LNCaP clone FGC (cell line): ENCODE measurements around the gene KSR2.

Experiments
- DNase-seq: peaks from one replicate; pipeline ENCODE4 v3.0.0-alpha.2; 2011; ENCODE audit warnings: low read depth
- H3K4me3 ChIP-seq: 2 replicates; pipeline ENCODE4 v1.5.1; 2011; ENCODE audit warnings: mild to moderate bottlenecking, low read depth, low read length, control low read depth
- CTCF ChIP-seq: IDR thresholded peaks from 2 replicates; pipeline ENCODE4 v1.5.1; 2012; ENCODE audit warnings: mild to moderate bottlenecking; ENCODE audit not compliant: control insufficient read depth, insufficient read depth; ENCODE audit errors: extremely low read depth

The KSR2 gene

DNA sequence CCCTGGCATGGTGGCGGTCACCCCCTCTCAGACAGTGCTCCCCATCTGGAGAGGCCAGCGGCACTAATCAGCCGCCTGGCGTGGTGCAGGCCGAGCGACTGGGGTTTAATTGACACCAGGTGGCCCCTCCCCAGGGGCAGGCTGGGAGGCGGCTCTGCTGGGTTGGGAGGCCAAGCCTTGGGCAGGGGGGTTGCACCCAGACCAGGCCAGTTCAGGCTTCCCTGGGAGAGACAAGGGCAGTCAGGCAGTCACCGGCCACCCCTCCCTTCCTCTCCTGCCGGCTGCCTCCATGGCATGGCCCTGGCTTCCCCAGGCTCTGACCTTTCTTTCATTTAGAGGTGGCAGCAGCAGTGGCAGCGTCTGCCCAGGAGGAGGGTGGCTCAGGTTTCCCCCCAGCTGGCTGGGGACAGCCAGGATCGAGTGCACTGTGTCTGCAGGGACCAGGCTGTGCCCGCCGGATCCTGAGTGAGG is 529.2 kb downstream of the KSR2 start:
- no peak for TF ChIP-seq CTCF
- DNase-seq: no peak
- no peak overlapping the region for H3K4me3 ChIP-seq

GRCh38 chr12:117438809-117439208 is 530.0 kb downstream of the KSR2 start:
- DNase-seq: no peak
- H3K4me3 ChIP-seq: no peak overlapping the region
- no peak for TF ChIP-seq CTCF

GRCh38 chr12:117437516-117438255 is 531.1 kb downstream of the KSR2 start:
- no peak for TF ChIP-seq CTCF
- H3K4me3 ChIP-seq: no peak overlapping the region
- DNase-seq: no peak

GRCh38 chr12:117433878-117434277 is 534.9 kb downstream of the KSR2 start:
- no peak for DNase-seq
- no peak overlapping the region for H3K4me3 ChIP-seq
- TF ChIP-seq CTCF: no peak

DNA sequence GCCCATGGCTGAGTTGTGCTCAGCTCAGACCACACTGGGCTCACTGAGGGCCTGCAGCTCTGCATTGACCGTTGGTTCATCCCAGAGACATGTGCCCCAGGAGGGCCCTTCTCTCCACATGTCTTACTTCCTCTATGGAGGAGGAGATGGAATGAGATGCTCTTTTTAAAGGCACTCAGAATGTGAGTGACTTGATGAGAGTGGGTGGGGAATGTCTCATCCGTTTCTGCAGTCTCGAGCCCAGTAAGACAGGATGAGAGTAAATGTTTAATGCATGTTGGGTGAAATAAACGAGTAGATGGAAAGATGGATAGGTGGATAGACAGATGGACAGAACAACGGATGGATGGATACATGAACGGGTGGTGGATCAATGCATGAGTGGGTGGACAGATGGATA is 538.5 kb downstream of the KSR2 start:
- H3K4me3 ChIP-seq: no peak overlapping the region
- DNase-seq: no peak
- TF ChIP-seq CTCF: no peak

DNA sequence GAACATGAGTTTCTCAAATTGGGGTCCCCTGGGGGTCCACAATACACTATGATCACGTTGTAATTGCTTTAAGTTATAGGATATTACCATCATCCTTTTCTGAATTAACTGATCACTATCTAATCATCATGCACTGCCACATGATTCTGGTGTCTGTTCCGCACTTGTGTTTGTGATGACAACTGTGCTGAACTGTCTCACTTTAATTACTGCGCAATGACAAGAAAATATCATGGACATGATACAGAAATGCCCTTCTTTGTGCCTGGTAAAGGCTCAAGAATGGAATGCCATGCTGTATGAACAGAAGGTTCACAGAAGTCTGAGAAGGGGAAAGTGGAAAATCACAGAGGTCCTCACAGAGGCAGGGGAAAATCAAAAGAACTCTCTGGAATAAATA is 541.6 kb downstream of the KSR2 start:
- no peak for TF ChIP-seq CTCF
- H3K4me3 ChIP-seq: no peak overlapping the region
- no peak for DNase-seq

DNA sequence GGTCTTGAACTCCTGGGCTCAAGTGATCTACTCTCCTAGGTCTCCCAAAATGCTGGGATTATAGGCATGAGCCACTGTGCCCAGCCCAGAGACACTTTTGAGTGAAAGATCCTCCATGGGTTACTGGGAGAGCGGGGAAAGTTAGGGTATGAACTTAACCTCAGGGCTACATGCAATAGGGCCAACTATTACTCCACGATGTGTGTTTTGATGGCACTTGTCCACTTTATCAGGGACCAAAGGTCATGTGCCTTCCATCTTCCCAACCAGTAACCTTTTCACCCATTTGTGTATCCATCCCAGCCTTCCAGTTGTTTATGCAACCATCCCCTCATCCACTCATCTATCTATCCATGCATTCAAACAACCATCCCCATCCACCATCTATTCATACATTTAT is 546.8 kb downstream of the KSR2 start:
- DNase-seq: no peak
- TF ChIP-seq CTCF: no peak
- H3K4me3 ChIP-seq: no peak overlapping the region
